ENCODE measurements around the gene VANGL2.

VANGL2 gene

GRCh38 chr1:160400223-160400645 lies at the start of gene VANGL2:
TSS of gene VANGL2 (plus strand) at chr1:160400564. CDS start at chr1:160415838, 15,274 bp downstream.
- peak; percentile 45 to 54 for DNase-seq

- no peak for DNase-seq
These were observed 48.7 kb upstream of the VANGL2 start for GRCh38 chr1:160351629-160352028.

GRCh38 chr1:160352555-160352954 lies 47.8 kb upstream of the VANGL2 start:
- DNase-seq, result no peak

GRCh38 chr1:160353223-160353622 lies 47.1 kb upstream of the VANGL2 start:
- no peak for DNase-seq

GRCh38 chr1:160354388-160354985 lies 45.9 kb upstream of the VANGL2 start:
- DNase-seq, result no peak

- DNase-seq, result no peak
These were observed 42.9 kb upstream of the VANGL2 start for GRCh38 chr1:160357286-160358002.

GRCh38 chr1:160358073-160358472 lies 42.3 kb upstream of the VANGL2 start:
- no peak for DNase-seq

GRCh38 chr1:160359559-160360226 lies 40.7 kb upstream of the VANGL2 start:
- no peak for DNase-seq

- no peak for DNase-seq
These were observed 40.1 kb upstream of the VANGL2 start for GRCh38 chr1:160360227-160360695.

- DNase-seq, result no peak
These were observed 39.2 kb upstream of the VANGL2 start for GRCh38 chr1:160361199-160361598.

GRCh38 chr1:160361814-160362167 lies 38.6 kb upstream of the VANGL2 start:
- no peak for DNase-seq

GRCh38 chr1:160362168-160362957 lies 38.0 kb upstream of the VANGL2 start:
- DNase-seq, result no peak

- DNase-seq, result no peak
These were observed 37.4 kb upstream of the VANGL2 start for GRCh38 chr1:160363010-160363409.

GRCh38 chr1:160363951-160364735 lies 36.2 kb upstream of the VANGL2 start:
- no peak for DNase-seq

GRCh38 chr1:160365325-160365724 lies 35.0 kb upstream of the VANGL2 start:
- DNase-seq, result no peak

- no peak for DNase-seq
These were observed 33.4 kb upstream of the VANGL2 start, which contains the start of gene NHLH1 for GRCh38 chr1:160366731-160367515. TSS of gene NHLH1 (plus strand) at chr1:160367071. CDS start at chr1:160370732, 3,661 bp downstream.

- no peak for DNase-seq
These were observed 32.9 kb upstream of the VANGL2 start for GRCh38 chr1:160367516-160367900.

- no peak for DNase-seq
These were observed 32.1 kb upstream of the VANGL2 start for GRCh38 chr1:160367934-160368923.

GRCh38 chr1:160369087-160369486 lies 31.3 kb upstream of the VANGL2 start:
- no peak for DNase-seq

Data from stimulated activated CD4-positive, alpha-beta T cell treated with anti-CD3 and anti-CD28 coated beads, Interleukin-2, amount 100 ng/mL, for 48 hours (primary cell).